Dermis microvascular lymphatic vessel endothelial cell (primary cell): Measurements from ENCODE around the gene PDSS2. TPM values are rescaled to one million over a fixed set of nuclear protein-coding genes. Genes with fewer than 3 reads are reported as not detected.
"Not testable (repeated sequence)": the region's sequence is repeated elsewhere in the genome, so short reads cannot be mapped to it uniquely, and the experiment has no call there.

Experiments
- DNase-seq, 2 donors: peaks; one replicate each; pipeline versions ENCODE4 v3.0.0 to v3.0.0-alpha.2; 2010; ENCODE audit warnings: low read depth in 2 of 2
- total RNA-seq: library from RNA; depleted of rRNA; stranded (reverse); fragments of >200 nt; gene quantifications from 2 replicates; pipeline ENCODE4 v1.2.1, GENCODE V29; 2014

PDSS2 gene
- total RNA-seq, 1 donor from 2014 or later: 5.5 TPM

DNA sequence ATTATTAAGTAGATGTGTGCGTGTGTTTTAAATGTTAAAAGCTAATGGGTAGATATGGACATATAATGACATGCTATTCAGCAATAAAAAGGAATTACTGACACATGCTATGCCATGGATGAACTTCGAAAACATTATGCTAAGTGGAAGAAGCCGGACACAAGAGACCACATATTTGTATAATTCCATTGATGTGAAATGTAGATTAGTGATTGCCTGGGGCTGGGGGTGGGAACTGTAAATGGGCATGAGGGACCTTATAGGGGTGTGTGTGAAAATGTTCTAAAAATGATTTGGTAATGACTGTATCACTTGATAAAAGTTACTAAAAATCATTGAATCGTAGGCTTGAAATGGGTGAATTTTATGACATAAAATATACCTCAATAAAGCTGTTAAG is 239.5 kb downstream of the PDSS2 start:
- DNase-seq: no peak

DNA sequence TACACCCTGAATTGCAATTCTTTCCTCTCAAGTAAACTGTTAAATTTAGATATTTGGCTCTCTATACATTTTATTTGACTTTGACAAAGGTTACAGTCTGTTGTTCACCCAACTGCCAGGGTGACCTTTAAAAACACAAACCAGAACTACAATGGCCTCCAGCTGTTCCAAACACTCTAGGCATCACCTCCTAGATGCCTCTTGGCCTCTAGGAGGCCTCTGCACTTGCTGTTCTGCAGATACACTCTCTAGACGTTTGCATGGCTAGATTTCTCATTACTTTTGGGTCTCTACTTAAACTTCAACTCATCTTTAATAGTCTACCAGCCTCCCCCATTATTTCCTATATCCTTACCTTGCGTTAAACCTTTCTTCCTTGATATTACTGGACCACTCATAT is 241.2 kb downstream of the PDSS2 start:
- DNase-seq: no peak

DNA sequence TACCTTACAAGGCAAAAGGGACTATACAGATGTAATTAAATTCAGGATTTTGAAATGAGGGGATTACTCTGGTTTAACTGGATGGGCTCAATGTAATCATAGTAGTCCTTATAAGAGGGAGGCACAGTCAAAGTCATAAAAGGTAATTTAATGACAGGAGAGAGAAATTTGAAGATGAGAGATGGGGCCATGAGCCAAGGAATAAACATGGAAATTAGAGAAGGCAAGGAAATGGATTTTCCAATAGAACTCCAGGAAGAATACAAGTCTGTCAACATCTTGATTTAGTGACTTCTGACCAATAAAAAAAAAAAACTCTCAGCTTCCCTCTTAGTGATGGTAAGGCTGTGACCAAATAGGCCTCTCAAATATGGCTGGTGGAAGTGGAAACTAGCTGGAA is 242.1 kb downstream of the PDSS2 start:
- no peak for DNase-seq

DNA sequence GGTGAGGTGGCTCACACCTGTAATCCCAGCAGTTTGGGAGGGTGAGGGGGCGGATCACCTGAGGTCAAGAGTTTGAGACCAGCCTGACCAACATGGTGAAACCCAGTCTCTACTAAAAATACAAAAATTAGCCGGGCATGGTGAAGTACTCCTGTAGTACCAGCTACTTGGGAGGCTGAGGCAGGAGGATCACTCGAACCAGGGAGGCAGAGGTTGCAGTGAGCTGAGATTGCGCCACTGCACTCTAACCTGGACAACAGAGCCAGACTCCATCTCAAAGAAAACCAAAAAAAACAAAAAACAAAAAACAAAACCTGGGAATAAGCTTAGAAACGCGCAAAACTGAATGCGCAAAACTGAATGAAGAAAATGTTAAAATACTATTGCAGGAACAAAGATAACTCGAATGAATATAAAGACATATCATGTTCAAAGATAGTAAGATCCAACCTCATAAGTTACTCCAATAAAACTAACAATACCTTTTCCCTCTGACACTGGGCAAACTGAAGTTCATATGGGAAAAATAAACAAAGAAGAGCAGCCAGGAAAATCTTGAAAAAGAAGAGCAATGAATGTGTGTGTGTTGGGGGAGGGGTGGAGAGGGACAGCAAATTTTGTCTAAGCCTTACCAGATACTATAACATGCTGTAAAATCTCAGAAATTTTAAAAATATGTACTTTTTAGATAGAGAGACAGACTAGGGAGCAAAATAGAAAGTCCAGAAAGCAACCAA is 243.0 kb downstream of the PDSS2 start:
- DNase-seq: peak in 1 of 2 donors; percentile 9

DNA sequence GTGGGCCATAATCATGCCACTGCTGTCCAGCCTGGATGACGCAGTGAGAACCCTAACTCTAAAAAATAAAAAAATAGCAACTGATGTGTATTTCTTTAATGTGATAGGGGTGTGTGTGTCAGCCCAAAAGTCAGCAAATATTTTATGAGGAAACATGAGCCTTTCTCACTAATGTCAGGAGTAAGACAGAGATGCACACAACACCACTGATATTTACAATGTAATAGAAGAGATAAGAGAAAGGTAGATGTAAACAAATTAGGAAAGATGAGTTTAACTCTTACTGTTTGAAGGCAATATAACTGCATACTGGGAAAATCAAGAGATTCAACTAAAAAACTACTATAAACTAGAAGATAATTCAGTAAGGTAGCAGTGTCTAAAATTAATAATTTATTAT is 244.0 kb downstream of the PDSS2 start:
- DNase-seq: no peak

GRCh38 chr6:107214655-107215054 is 244.7 kb downstream of the PDSS2 start:
- DNase-seq: no peak

DNA sequence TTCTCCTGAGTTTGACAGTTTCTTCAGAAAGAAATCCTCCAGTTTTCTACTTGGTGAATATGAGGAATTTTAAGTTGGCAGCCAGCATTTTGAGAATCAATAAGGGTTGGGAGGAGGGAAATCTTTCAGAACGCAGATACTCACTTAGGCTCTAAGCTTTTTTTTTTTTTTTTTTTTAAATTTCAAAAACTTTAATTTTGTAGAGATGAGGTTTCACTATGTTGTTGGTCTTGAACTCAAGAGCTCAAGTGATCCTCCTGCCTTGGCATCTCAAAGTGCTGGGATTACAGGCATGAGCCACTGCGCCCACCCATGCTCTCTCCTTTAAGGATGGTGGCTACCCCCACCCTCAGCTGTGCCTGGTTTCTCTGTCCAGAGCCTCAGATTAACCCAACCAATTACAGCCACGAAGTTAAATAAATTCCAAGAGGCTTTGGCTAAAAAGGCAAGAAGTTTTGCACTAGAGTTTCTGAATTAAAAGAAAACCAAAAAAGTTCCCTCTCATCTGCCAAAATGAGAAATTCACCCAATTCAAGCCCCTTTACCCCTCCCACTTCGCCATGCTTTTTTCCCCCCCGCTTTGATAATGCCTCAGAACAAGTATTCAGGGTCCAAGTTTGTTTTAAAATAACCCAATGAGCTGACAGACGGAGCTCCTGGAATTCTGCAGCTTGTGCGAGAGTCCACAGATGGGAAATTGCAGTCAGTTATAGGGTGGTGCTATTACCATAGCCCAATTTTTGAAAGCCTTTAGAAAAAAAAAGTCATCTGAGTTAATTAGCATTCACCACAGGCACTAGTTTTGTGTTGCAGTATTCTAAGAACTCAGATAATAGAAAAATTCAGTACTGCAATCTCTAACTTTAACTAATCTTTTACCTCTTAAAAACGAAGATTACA is 249.7 kb downstream of the PDSS2 start:
- DNase-seq: no peak

GRCh38 chr6:107207251-107207873 is 252.0 kb downstream of the PDSS2 start:
- no peak for DNase-seq

DNA sequence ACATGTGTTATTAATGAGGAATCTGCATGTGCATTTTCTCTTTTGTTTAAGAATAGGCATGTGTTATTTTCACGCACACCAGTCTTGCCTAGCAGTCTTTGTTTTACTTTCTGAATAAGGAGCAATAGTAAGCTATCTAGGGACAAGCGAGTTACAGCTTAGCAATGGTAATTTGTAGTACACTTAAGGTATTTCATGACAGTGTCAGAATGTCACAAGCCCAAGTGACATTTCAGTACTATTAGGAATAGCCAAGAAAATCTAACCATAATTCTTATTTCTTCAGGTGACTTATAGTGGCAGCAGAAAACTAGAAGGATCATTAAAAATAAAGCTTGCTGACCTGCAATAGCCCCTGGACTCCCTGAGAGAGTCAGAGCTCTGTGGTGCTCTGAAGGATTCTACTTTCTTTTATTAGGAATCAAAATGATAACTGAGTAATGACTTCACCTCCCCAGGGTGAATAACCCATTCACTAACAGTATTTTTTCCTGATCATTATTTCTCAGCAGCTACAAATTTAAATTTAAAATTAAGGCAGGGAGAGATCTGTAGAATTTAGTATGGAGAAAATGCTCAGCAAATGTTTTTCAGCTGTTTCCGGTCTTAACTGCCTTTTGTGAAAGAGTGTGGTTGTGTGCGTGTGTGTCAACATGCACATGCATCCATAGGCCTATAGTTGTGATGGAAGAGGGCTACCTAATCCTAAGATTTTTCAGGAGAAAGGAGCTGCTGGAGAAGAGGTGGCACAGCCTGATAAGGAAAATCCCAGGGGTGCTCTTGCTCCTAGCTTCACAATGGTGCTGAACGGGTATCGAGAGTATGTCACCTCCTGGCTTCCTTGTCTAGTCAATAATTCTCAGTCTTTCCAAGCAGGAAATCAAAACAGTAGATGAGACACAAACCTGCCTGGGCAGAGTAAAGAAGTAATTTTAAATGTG is 254.0 kb downstream of the PDSS2 start:
- no peak for DNase-seq

DNA sequence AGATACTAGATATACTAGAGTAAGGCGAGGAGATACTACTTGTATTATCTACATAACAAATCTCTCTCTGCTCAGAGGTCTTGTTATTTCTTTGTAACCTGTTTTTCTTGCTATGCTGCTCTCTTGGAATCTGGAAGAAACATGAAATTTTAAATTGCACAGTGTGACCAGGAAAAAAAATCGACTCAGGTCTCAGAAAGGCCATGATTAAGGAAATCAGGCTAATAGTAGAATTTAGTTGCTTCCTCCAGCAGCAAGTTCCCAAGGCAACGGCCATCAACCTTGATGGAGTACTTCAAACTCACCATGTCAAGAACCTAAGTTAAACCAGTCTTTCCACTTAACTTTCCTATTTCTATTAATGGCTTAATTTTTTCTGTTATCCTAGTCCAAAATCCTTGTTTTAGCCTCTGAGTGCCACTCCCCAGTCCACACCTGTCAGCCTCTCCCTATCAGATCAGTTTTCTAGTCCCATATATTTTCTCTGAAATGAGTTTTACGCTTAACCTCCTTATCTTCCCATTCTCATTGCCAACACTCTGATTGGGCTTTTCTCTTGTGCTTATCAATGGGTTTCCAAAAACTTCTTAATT is 256.4 kb downstream of the PDSS2 start:
- no peak for DNase-seq

DNA sequence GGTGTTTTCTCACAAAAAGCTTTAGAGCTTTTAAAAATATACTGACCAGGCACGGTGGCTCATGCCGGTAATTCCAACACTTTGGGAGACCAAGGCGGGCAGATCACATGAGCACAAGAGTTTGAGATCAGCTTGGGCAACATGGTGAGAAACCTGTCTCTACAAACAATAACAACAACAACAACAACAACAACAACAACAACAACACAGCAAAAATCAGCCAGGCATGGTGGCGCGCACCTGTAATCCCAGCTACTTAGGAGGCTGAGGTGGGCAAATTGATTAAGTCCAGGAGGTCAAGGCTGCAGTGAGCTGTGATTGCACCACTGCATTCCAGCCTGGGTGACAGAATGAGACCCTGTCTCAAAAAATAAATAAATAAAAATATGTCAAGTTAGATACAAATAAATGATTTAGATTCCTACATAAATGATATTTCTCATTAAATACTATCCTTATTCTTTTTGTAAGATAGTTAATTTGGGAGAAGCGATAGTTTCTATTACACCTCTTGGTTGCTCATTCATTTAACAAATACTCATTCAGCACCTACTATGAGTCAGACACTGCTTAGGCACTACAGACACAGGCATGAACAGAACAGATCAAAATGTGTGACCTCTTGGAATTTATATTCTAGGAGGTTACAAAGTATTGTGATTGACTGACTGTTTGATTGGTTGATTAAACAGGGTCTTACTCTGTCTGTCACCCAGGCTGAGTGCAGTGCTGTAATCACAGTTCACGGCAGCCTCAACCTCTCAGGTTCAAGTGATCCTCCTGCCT is 260.5 kb downstream of the PDSS2 start:
- DNase-seq: no peak

DNA sequence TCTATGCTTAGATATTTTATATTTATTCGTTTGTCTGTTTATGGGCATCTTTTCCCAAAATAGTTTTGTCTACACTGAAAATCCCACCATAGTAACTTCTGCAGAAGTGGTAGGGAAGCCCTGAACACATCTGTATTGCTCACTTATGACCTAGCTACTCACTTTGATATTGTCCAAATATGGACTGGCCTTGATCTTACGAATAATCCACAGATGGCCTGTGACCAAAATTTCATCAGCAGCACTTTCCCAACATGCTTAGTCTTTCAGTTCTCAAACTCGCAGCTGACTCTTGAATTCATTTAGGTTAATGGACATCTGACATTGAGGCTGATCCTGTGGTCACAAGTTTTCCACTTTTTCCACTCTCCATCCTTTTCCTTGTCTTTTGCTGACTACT is 263.2 kb downstream of the PDSS2 start:
- DNase-seq: no peak

DNA sequence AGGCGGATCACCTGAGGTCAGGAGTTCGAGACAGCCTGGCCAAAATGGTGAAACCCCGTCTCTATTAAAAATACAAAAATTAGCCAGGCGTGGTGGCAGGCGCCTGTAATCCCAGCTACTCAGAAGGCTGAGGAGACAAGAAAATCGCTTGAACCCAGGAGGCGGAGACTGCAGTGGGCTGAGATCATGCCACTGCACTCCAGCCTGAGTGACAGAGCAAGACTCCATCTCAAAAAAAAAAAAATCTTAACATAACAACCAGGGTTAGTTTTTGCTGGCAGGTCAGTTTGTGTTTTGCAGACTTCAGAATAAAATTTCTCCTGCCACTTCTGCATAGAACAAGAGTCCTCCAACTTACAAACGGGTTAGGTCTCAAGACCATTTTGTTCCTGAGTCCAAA is 264.6 kb downstream of the PDSS2 start:
- DNase-seq: not testable (repeated sequence)

DNA sequence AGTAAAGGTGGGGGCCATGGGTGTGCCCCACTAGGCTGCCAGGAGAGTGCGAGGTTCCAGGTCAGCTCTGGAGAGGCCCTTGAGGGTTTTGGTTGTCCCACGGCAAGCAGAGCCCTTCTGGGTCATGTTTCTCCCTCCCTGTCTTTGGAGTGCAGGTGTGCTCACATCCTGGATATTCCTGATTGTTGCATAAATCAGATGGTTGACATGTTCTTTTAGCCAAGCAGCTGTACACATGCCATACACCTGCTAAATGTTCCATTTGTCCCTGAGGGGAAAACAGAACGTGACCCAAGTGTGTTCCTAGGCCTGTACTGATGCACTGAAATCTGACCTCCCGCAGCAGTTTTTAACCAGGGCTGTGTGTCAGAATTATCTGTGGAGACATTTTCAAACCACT is 266.5 kb downstream of the PDSS2 start:
- DNase-seq: no peak

- DNase-seq: no peak
These were observed 271.7 kb downstream of the PDSS2 start for GRCh38 chr6:107187630-107188029.

DNA sequence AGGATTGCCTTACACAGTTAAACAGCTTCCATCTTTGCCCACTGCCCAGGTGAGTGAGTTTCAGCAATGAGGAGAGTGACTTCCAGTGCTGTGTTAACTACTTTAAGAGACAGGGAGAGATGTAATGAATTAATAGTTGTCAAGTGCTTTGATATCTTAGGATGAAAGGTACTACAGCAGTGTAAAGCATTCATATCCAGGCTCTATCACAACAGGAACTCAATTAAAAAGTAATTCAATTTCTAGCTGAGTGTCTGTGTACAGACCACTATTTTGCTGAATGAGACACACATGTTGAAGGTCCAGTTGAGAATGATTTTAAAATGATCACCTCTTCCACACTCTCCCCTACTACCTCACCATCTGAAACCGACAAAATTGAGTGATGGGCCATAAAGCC is 273.3 kb downstream of the PDSS2 start:
- no peak for DNase-seq

GRCh38 chr6:107185391-107185970 is 273.9 kb downstream of the PDSS2 start:
- peak in 1 of 2 donors; percentile 34 for DNase-seq

DNA sequence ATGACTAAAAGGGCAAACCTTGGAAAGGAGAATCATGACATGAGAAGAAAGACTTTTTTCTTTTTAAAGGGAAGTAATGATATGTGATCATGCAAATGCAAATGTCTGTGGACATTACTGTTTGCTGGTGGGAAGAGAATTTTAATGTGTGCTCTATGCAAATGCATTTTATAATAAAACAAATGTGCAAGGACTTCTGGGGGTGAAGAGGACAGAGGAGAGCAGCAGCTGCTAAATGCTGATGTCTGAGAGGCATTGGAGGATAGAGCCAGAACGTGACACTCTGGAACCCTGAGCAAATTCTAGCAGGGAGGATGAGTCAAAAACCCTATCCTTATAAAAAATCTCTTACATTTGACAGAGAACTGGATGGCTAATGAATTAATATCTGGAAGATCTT is 274.9 kb downstream of the PDSS2 start:
- DNase-seq: no peak

DNA sequence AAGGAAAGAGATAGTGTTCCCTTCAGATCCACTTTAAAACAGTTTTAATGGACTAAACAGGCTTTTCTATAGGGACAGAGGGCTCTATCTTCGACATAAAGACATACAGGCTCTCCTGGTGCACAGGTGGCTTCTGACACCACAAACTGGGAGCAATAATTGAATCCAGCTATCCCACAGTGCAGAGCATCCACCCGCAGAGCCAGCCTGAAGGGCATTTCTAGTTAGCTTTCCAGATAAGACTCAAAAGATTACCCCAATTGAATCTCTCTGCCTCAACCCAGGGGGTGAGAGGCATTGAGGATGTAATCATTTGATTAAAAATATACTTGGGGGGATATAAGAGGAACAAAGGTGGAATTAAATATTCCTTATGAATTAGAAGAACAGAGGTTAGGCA is 279.3 kb downstream of the PDSS2 start:
- no peak for DNase-seq

DNA sequence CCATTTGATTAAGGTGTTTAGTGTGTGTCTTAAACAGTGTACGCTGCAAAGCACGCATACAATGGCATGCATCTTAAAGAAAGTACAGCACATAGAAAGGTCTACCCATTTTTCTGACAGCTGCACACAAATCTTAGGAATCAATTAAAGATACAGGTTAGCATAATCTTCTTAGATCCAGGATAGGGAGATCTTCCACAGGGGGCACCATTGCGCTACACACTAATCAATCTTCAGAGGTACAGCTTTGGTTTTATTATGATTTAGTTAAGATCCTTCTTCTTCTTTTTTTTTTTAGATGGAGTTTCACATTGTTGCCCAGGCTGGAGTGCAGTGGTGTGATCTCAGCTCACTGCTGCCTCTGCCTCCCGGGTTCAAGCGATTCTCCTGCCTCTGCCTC is 280.4 kb downstream of the PDSS2 start:
- peak; percentile 10 to 45 for DNase-seq
